Upper lobe of left lung (tissue), 4 donors: ENCODE results near the gene ARHGAP45.

ENCODE experiments used
- EP300 ChIP-seq, 4 donors: sonication (generic); formaldehyde crosslinking; IDR thresholded peaks; one replicate each; pipeline ENCODE4 v1.5.1; 2017; ENCODE audit warnings: antibody characterized with exemption in 4 of 4, control low read depth in 2 of 4
- TF ChIP-seq, protein P1 (sequence below), 6 experiments: fragments of 450-650 bp in 4 of 6; fragments of 200-600 bp in 2 of 6; sonication (generic) in 2 of 6; IDR thresholded peaks; one replicate each; pipeline ENCODE4 v1.5.1; 2016 to 2019; ENCODE audit warnings: antibody characterized with exemption in 6 of 6

DNA sequence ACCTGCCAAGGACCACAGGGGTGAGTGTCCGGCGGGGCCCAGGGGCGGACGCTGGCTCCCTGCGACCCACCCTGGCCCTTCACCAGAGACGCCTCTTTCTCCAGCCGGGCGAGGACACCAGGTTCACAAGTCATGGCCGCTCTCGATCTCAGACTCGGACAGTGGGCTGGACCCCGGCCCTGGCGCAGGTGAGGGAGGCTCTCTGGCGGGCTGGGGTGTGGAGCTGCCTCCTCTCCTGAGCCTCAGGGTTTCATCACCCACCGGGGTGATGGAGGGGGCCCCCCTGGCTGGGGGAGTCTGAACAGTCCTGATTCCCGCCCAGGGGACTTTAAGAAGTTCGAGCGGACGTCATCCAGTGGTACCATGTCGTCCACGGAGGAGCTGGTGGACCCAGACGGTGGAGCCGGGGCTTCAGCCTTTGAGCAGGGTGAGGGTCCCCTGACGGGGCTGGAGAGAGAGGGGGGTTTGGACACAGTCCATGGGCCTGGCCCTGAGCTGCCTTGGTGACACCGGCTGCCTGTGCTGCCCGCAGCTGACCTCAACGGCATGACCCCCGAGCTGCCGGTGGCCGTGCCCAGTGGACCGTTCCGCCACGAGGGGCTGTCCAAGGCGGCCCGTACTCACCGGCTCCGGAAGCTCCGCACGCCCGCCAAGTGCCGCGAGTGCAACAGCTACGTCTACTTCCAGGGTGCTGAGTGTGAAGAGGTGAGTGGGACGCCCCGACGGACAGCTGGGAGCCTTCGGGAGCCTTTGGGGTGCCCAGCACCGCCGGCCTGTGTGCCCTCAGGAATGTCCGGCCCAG is 13.6 kb downstream of the ARHGAP45 start:
- TF ChIP-seq, protein P1, sequence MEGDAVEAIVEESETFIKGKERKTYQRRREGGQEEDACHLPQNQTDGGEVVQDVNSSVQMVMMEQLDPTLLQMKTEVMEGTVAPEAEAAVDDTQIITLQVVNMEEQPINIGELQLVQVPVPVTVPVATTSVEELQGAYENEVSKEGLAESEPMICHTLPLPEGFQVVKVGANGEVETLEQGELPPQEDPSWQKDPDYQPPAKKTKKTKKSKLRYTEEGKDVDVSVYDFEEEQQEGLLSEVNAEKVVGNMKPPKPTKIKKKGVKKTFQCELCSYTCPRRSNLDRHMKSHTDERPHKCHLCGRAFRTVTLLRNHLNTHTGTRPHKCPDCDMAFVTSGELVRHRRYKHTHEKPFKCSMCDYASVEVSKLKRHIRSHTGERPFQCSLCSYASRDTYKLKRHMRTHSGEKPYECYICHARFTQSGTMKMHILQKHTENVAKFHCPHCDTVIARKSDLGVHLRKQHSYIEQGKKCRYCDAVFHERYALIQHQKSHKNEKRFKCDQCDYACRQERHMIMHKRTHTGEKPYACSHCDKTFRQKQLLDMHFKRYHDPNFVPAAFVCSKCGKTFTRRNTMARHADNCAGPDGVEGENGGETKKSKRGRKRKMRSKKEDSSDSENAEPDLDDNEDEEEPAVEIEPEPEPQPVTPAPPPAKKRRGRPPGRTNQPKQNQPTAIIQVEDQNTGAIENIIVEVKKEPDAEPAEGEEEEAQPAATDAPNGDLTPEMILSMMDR (IDR thresholded peaks at IDR 0.05) = no peak
- TF ChIP-seq EP300 (IDR thresholded peaks at IDR 0.05) = no peak
